ENCODE data around the gene GATC.

The GATC gene

GRCh38 chr12:120465756-120466155 lies 19.5 kb downstream of the GATC start:
- H3K27me3 ChIP-seq, result no peaks in the 10 kb centered on the region
- TF ChIP-seq Cebpa-rat (IDR thresholded peaks at IDR 0.05), result no peak
- H3K9ac ChIP-seq, result peak overlapping the region in 6 of 11 experiments; percentile 10 to 99 (median 24); a peak in 7 of 22 replicates
- H3K9me3 ChIP-seq (replicated peaks in 1 of 11), result no peaks in the 10 kb centered on the region
- H3K4me2 ChIP-seq, result peak overlapping the region in 6 of 11 experiments; percentile 86 to 93 (median 89); a peak in 10 of 22 replicates
- H3K4me3 ChIP-seq, result no peak overlapping the region
- H3K36me3 ChIP-seq, result peaks cover 63 to 72% (median 70%) of the 10 kb centered on the region in 11 experiments
- H3K4me1 ChIP-seq, result peaks cover 26 to 37% (median 31%) of the 10 kb centered on the region in 10 experiments
- H3K27ac ChIP-seq, result no peak overlapping the region
- H4K20me1 ChIP-seq, result peaks cover 70 to 83% (median 83%) of the 10 kb centered on the region in 11 experiments

DNA sequence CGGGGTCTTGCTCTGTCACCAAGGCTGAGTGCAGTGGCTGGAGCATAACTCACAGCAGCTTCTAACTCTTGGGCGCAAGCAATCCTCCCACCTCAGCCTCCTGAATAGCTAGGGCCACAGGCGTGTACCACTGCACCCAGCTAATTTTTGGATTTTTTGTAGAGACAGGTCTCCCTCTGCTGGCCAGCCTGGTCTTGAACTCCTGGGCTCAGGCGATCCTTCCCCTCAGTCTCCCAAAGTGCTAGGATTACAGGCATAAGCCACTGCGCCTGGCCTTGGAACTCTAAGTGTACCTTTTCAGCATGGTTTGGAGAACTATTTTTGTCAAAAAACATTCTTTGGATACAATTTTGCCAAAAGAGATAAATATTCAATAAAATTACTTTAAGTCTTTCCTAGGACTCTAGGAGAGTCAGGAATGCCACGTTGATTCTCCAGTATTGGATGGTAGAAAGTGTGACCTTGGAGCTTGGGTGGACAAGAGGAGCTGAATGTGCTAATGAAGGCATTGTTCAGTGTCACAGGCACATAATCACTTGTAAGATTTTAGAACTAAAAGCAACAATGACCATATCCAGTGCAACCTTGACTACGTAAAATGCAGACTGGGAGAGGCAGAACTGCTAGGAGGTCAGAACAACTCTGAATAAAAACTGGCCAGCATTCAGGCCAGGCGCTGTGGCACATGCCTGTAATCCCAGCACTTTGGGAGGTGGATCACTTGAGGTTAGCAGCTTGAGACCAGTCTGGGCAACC lies 20.5 kb downstream of the GATC start:
- TF ChIP-seq Cebpa-rat (IDR thresholded peaks at IDR 0.05), result no peak
- Histone ChIP-seq H3K4me1 (peaks cover 33 to 44% (median 40%) of the 10 kb centered on the region in 10 experiments), H3K4me3 (peak overlapping the region in 1 of 10 experiments; percentile 9; a peak in 1 of 20 replicates), H3K9me3 (replicated peaks in 1 of 11) (no peaks in the 10 kb centered on the region), H3K27me3 (no peaks in the 10 kb centered on the region), H3K4me2 (peak overlapping the region; percentile 72 to 95 (median 90)), H3K36me3 (peaks cover 53 to 62% (median 61%) of the 10 kb centered on the region in 11 experiments), H3K27ac (no peak overlapping the region), H3K9ac (peak overlapping the region; percentile 6 to 99 (median 38); a peak in 13 of 22 replicates), H4K20me1 (peaks cover 70 to 74% (median 73%) of the 10 kb centered on the region in 11 experiments)

GRCh38 chr12:120467439-120467838 lies 21.2 kb downstream of the GATC start:
- peak overlapping the region in 7 of 10 experiments; percentile 85 to 99 (median 96); a peak in 10 of 20 replicates for H3K4me3 ChIP-seq
- H4K20me1 ChIP-seq, result peaks cover 63 to 67% (median 66%) of the 10 kb centered on the region in 11 experiments
- no peak for TF ChIP-seq Cebpa-rat (IDR thresholded peaks at IDR 0.05)
- peaks cover 46 to 55% (median 54%) of the 10 kb centered on the region in 11 experiments for H3K36me3 ChIP-seq
- no peaks in the 10 kb centered on the region for H3K9me3 ChIP-seq (replicated peaks in 1 of 11)
- no peaks in the 10 kb centered on the region for H3K27me3 ChIP-seq
- peak overlapping the region; percentile 72 to 95 (median 90) for H3K4me2 ChIP-seq
- peaks cover 35 to 50% (median 42%) of the 10 kb centered on the region in 10 experiments for H3K4me1 ChIP-seq
- H3K9ac ChIP-seq, result peak overlapping the region; percentile 92 to 99 (median 98); a peak in 18 of 22 replicates
- H3K27ac ChIP-seq, result no peak overlapping the region

DNA sequence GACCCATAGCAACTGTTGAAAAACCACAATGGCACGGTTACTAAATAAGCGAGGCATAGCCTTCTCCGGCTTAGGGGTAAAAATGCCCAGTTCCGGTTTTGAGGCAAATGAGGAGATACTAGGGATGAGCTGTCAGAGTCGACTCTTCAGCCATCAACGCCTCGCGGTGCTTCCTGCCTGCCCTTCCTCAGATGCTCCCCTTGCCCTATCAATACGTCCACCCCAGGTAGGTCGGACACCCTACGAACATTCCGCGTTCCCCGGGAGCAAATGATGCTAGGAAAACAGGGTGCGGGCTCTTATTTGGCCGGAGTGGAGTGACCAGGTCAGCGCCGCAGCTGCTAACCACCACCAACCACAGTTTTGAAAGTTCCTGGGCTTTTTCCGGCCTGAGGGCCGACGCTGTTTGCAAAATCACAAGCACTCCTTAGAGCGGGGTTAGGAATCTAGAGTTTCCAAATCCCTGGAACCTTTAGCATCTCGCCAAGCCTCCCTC lies 22.1 kb downstream of the GATC start:
- H3K36me3 ChIP-seq, result peaks cover 37 to 46% (median 44%) of the 10 kb centered on the region in 11 experiments
- H3K4me2 ChIP-seq, result peak overlapping the region; percentile 72 to 95 (median 90)
- peak overlapping the region; percentile 92 to 99 (median 98) for H3K9ac ChIP-seq
- peak overlapping the region; percentile 92 to 99 (median 97) for H3K27ac ChIP-seq
- peak overlapping the region; percentile 85 to 99 (median 96) for H3K4me3 ChIP-seq
- no peak for TF ChIP-seq Cebpa-rat (IDR thresholded peaks at IDR 0.05)
- no peaks in the 10 kb centered on the region for H3K9me3 ChIP-seq (replicated peaks in 1 of 11)
- H3K4me1 ChIP-seq, result peaks cover 38 to 57% (median 45%) of the 10 kb centered on the region in 10 experiments
- peaks cover 53 to 57% (median 57%) of the 10 kb centered on the region in 11 experiments for H4K20me1 ChIP-seq
- H3K27me3 ChIP-seq, result no peaks in the 10 kb centered on the region

DNA sequence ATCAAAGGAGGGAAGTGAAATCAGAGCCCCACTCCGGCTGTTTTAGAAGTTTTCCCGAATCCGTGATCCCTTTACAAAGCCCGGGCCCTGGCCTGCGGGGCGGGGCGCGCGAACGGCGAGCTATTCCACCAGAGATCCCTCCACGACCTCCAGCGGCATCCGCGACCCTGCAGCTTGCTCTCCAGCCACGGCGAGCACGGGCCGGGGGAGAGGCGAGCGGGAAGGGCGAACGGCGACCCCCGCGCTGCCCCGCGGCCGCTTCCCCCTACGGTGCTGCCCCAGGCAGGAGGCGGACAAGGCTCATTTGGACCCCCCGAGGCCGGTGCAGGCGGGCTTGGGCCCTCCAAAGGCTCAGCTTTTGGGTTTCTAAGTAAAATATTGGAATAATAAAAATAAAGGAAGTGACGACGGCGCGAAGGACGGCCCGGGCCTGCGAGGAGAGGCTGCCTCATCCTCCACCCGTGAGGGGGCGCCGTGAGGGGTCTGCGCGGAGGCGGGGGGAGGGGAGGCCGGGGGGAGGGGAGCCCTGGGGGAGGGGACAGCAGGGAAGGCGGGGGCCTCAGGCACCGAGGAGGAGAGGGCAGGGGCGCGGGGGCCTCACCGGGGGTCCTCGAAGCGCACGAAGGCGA lies 22.7 kb downstream of the GATC start:
- Histone ChIP-seq H3K27ac (peak overlapping the region; percentile 92 to 99 (median 97)), H3K4me3 (peak overlapping the region; percentile 85 to 99 (median 96)), H3K27me3 (no peaks in the 10 kb centered on the region), H3K9me3 (replicated peaks in 1 of 11) (no peaks in the 10 kb centered on the region), H3K9ac (peak overlapping the region; percentile 92 to 99 (median 98)), H4K20me1 (peaks cover 48 to 54% (median 51%) of the 10 kb centered on the region in 11 experiments), H3K4me2 (peak overlapping the region; percentile 72 to 98 (median 92)), H3K4me1 (peaks cover 41 to 62% (median 46%) of the 10 kb centered on the region in 10 experiments), H3K36me3 (peaks cover 31 to 40% (median 39%) of the 10 kb centered on the region in 11 experiments)
- no peak for TF ChIP-seq Cebpa-rat (IDR thresholded peaks at IDR 0.05)

- peaks cover 24 to 34% (median 32%) of the 10 kb centered on the region in 11 experiments for H3K36me3 ChIP-seq
- H3K4me1 ChIP-seq, result peaks cover 47 to 69% (median 51%) of the 10 kb centered on the region in 10 experiments
- peaks cover 41 to 52% (median 45%) of the 10 kb centered on the region in 11 experiments for H4K20me1 ChIP-seq
- no peaks in the 10 kb centered on the region for H3K9me3 ChIP-seq (replicated peaks in 1 of 11)
- H3K9ac ChIP-seq, result peak within 1 kb of the TSS; percentile 92 to 99 (median 98)
- peak within 1 kb of the TSS; percentile 85 to 99 (median 96) for H3K4me3 ChIP-seq
- peak within 1 kb of the TSS; percentile 87 to 98 (median 93) for H3K4me2 ChIP-seq
- H3K27ac ChIP-seq, result peak within 1 kb of the TSS; percentile 92 to 99 (median 97)
- no peaks in the 10 kb centered on the region for H3K27me3 ChIP-seq
- no peak for TF ChIP-seq Cebpa-rat (IDR thresholded peaks at IDR 0.05)
Observed at GRCh38 chr12:120469450-120470149, 23.4 kb downstream of the GATC start, which contains the start of gene SRSF9. TSS of gene SRSF9 (minus strand) at chr12:120469748. CDS start at chr12:120469609, 139 bp downstream.

GRCh38 chr12:120470150-120470784 lies 24.0 kb downstream of the GATC start:
- H3K36me3 ChIP-seq, result peaks cover 18 to 27% (median 25%) of the 10 kb centered on the region in 11 experiments
- no peaks in the 10 kb centered on the region for H3K9me3 ChIP-seq (replicated peaks in 1 of 11)
- no peak for TF ChIP-seq Cebpa-rat (IDR thresholded peaks at IDR 0.05)
- H3K4me1 ChIP-seq, result peaks cover 49 to 73% (median 56%) of the 10 kb centered on the region in 10 experiments
- H3K27ac ChIP-seq, result peak overlapping the region; percentile 92 to 99 (median 97); a peak in 21 of 22 replicates
- H3K4me3 ChIP-seq, result peak overlapping the region; percentile 85 to 99 (median 96)
- peak overlapping the region; percentile 84 to 98 (median 90) for H3K4me2 ChIP-seq
- peaks cover 34 to 46% (median 38%) of the 10 kb centered on the region in 11 experiments for H4K20me1 ChIP-seq
- no peaks in the 10 kb centered on the region for H3K27me3 ChIP-seq
- H3K9ac ChIP-seq, result peak overlapping the region; percentile 92 to 99 (median 98)

GRCh38 chr12:120472521-120472920 lies 26.3 kb downstream of the GATC start:
- Histone ChIP-seq H3K4me1 (peaks cover 38 to 66% (median 41%) of the 10 kb centered on the region in 10 experiments), H3K36me3 (peaks cover 0 to 5% (median 3%) of the 10 kb centered on the region in 11 experiments; a peak in 17 of 22 replicates), H3K9ac (no peak overlapping the region), H3K9me3 (replicated peaks in 1 of 11) (no peaks in the 10 kb centered on the region), H3K4me2 (peak overlapping the region in 4 of 11 experiments; percentile 0 to 26 (median 12); a peak in 6 of 22 replicates), H3K27me3 (no peaks in the 10 kb centered on the region), H3K4me3 (no peak overlapping the region), H3K27ac (no peak overlapping the region), H4K20me1 (peaks cover 12 to 24% (median 15%) of the 10 kb centered on the region in 11 experiments)
- no peak for TF ChIP-seq Cebpa-rat (IDR thresholded peaks at IDR 0.05)

Data from BLaER1 treated with 17β-estradiol and CSF1 and Interleukin-3, amounts not matched to agents 10 nM and 100 nM (cell line).